Stomach (tissue), 9 donors: ENCODE results near the gene CBL. TPM values are rescaled to one million over a fixed set of nuclear protein-coding genes. Genes with fewer than 3 reads are reported as not detected.

Source experiments
- DNase-seq, 2 donors: peaks; one replicate each; pipeline versions ENCODE4 v3.0.0 to v3.0.0-alpha.2; 2013 to 2019
- H3K27ac ChIP-seq, 5 donors: fragments of 200-600 bp in 4 of 5; sonication (generic) in 4 of 5; one replicate each; pipeline ENCODE4 v1.5.1; 2013 to 2019; ENCODE audit warnings: mild to moderate bottlenecking in 1 of 5, moderate library complexity in 1 of 5
- H3K27me3 ChIP-seq, 3 donors: fragments of 200-600 bp; sonication (generic); one replicate each; pipeline ENCODE4 v1.5.1; 2017 to 2019; ENCODE audit warnings: mixed run types in 1 of 3
- H3K36me3 ChIP-seq, 4 donors: fragments of 200-600 bp; sonication (generic); 1 replicate in 3 of 4; 2 replicates in 1 of 4; pipeline ENCODE4 v1.5.1; 2016 to 2019
- H3K4me1 ChIP-seq, 4 donors: fragments of 200-600 bp; sonication (generic); one replicate each; pipeline ENCODE4 v1.5.1; 2016 to 2019
- H3K4me3 ChIP-seq, 4 donors: fragments of 200-600 bp; sonication (generic) in 3 of 4; one replicate each; pipeline ENCODE4 v1.5.1; 2016 to 2019; ENCODE audit warnings: mild to moderate bottlenecking in 1 of 4
- H3K9me3 ChIP-seq, 4 donors: fragments of 200-600 bp; sonication (generic); one replicate each; pipeline ENCODE4 v1.5.1; 2016 to 2019
- CTCF ChIP-seq, 7 experiments: fragments of 450-650 bp in 4 of 7; fragments of 200-600 bp in 3 of 7; sonication (generic) in 3 of 7; IDR thresholded peaks; one replicate each; pipeline ENCODE4 v1.5.1; 2016 to 2019; ENCODE audit warnings: antibody characterized with exemption in 7 of 7, control low read depth in 2 of 7, mild to moderate bottlenecking in 1 of 7
- EP300 ChIP-seq: sonication (generic); formaldehyde crosslinking; IDR thresholded peaks from one replicate; pipeline ENCODE4 v1.6.1; 2017; ENCODE audit warnings: antibody characterized with exemption
- POLR2A ChIP-seq, 4 donors: fragments of 450-650 bp; IDR thresholded peaks; one replicate each; pipeline ENCODE4 v1.6.1; 2016; ENCODE audit warnings: antibody characterized with exemption in 4 of 4, control low read depth in 2 of 4, mild to moderate bottlenecking in 1 of 4, moderate library complexity in 1 of 4
- POLR2AphosphoS5 ChIP-seq, 3 donors: sonication (generic); formaldehyde crosslinking; IDR thresholded peaks; one replicate each; pipeline ENCODE4 v1.6.1; 2016; ENCODE audit warnings: antibody characterized with exemption in 3 of 3
- WGBS, 5 donors: extraction: QIAGEN DNeasy Blood & Tissue Kit in 3 of 5; methylation state at CpG; one replicate each; pipeline versions ENCODE4 v1.1.5 to v1.1.7; 2013 to 2018; 5-methylcytosine and 5-hydroxymethylcytosine counted together
- intact Hi-C: fragments of 100-400 bp; cut with DNase I; formaldehyde crosslinking; loops from one replicate; pipeline ENCODE4 v1.15.1; 2023; ENCODE audit warnings: low total_unique reads
- polyA plus RNA-seq, 3 donors: library from polyadenylated mRNA; stranded (reverse); fragments of 200-250 nt; gene quantifications; one replicate each; pipeline ENCODE4 v1.2.3, GENCODE V29; 2013
- total RNA-seq, 5 donors: library from RNA; depleted of rRNA; stranded (reverse); fragments of >200 nt; gene quantifications; one replicate each; pipeline versions ENCODE4 v1.1.0 to v1.2.3, GENCODE V29; 2014 to 2016
- donor health status: healthy with polysubstance abuse.
- donor health status: Bipolar disorder and iron deficiency.
- donor health status: healthy.

CBL gene
- total and polyA plus RNA-seq, 8 donors = 1.4 to 13.8 (median 7.9) TPM

GRCh38 chr11:119300198-119300964 lies 94.2 kb downstream of the CBL start:
- peaks cover 0 to 32% (median 18%) of the 10 kb centered on the region in 4 donors for H3K4me1 ChIP-seq
- H3K27me3 ChIP-seq = no peaks in the 10 kb centered on the region
- H3K4me3 ChIP-seq = no peak overlapping the region
- intact Hi-C loops = no loop called here
- H3K27ac ChIP-seq = peak overlapping the region in 3 of 5 donors; percentile 20 to 72 (median 35)
- TF ChIP-seq POLR2A (IDR thresholded peaks at IDR 0.05) (no peak), POLR2AphosphoS5 (IDR thresholded peaks at IDR 0.05) (peak in 1 of 3 donors; percentile 58)
- WGBS, 5 donors = 76 to 89% (median 82%) methylated on average over 3 of the region's 3 CpGs
- H3K36me3 ChIP-seq = peaks cover 43 to 95% (median 84%) of the 10 kb centered on the region in 4 donors
- H3K9me3 ChIP-seq = no peaks in the 10 kb centered on the region
- DNase-seq = no peak

- intact Hi-C loops = no loop called here
- Histone ChIP-seq H3K36me3 (peaks cover 34 to 93% (median 74%) of the 10 kb centered on the region in 4 donors), H3K27me3 (no peaks in the 10 kb centered on the region), H3K9me3 (no peaks in the 10 kb centered on the region), H3K4me1 (peaks cover 0 to 44% (median 18%) of the 10 kb centered on the region in 4 donors), H3K27ac (no peak overlapping the region), H3K4me3 (no peak overlapping the region)
- 84 to 92% (median 90%) methylated on average over 5 of the region's 5 CpGs for WGBS, 5 donors
- no peak for DNase-seq
- TF ChIP-seq EP300 (no peak), POLR2A (IDR thresholded peaks at IDR 0.05) (no peak), POLR2AphosphoS5 (IDR thresholded peaks at IDR 0.05) (no peak), CTCF (IDR thresholded peaks at IDR 0.05) (no peak)
Observed at GRCh38 chr11:119303227-119303718, 97.1 kb downstream of the CBL start.

- H3K9me3 ChIP-seq = no peaks in the 10 kb centered on the region
- 75 to 86% (median 77%) methylated on average over 7 of the region's 7 CpGs for WGBS, 5 donors
- H3K4me3 ChIP-seq = no peak overlapping the region
- peaks cover 13 to 93% (median 73%) of the 10 kb centered on the region in 4 donors for H3K36me3 ChIP-seq
- no peak for DNase-seq
- intact Hi-C loops = no loop called here
- TF ChIP-seq POLR2A (IDR thresholded peaks at IDR 0.05) = no peak
- H3K27ac ChIP-seq = peak overlapping the region in 4 of 5 donors; percentile 48 to 95 (median 74)
- no peaks in the 10 kb centered on the region for H3K27me3 ChIP-seq
- peaks cover 0 to 45% (median 16%) of the 10 kb centered on the region in 4 donors for H3K4me1 ChIP-seq
Observed at GRCh38 chr11:119305556-119306372, 99.6 kb downstream of the CBL start.

GRCh38 chr11:119306373-119306890 lies 100.3 kb downstream of the CBL start:
- peak in 1 of 2 donors; percentile 52 for DNase-seq
- Histone ChIP-seq H3K4me3 (no peak overlapping the region), H3K27me3 (no peaks in the 10 kb centered on the region), H3K4me1 (peaks cover 0 to 42% (median 15%) of the 10 kb centered on the region in 4 donors), H3K27ac (peak overlapping the region in 4 of 5 donors; percentile 48 to 95 (median 74)), H3K9me3 (no peaks in the 10 kb centered on the region), H3K36me3 (peaks cover 13 to 93% (median 73%) of the 10 kb centered on the region in 4 donors)
- intact Hi-C loops = no loop called here
- no peak for TF ChIP-seq EP300
- peak in 2 of 3 donors; percentile 49 to 82 for TF ChIP-seq POLR2AphosphoS5 (IDR thresholded peaks at IDR 0.05)
- no peak for TF ChIP-seq POLR2A (IDR thresholded peaks at IDR 0.05)
- TF ChIP-seq CTCF (IDR thresholded peaks at IDR 0.05) = no peak
- WGBS, 5 donors = 60 to 82% (median 75%) methylated on average over 5 of the region's 5 CpGs

- Histone ChIP-seq H3K27ac (peak overlapping the region in 4 of 5 donors; percentile 48 to 95 (median 74)), H3K4me3 (no peak overlapping the region), H3K4me1 (peaks cover 0 to 42% (median 13%) of the 10 kb centered on the region in 4 donors), H3K9me3 (no peaks in the 10 kb centered on the region), H3K36me3 (peaks cover 14 to 93% (median 72%) of the 10 kb centered on the region in 4 donors), H3K27me3 (no peaks in the 10 kb centered on the region)
- DNase-seq = no peak
- TF ChIP-seq EP300 (no peak), CTCF (IDR thresholded peaks at IDR 0.05) (no peak), POLR2A (IDR thresholded peaks at IDR 0.05) (no peak), POLR2AphosphoS5 (IDR thresholded peaks at IDR 0.05) (no peak)
- 56 to 96% (median 86%) methylated on average over 1 of the region's 1 CpG for whole genome bisulfite sequencing, 5 donors
- intact Hi-C loops = no loop called here
Observed at GRCh38 chr11:119307219-119307618, 101.1 kb downstream of the CBL start.
